GM21576 (cell line): ENCODE results near the gene ITPRID2.
A peak's percentile ranks its signal among the peaks of the same experiment; 100 is the strongest.
"Not testable (repeated sequence)": the region's sequence is repeated elsewhere in the genome, so short reads cannot be mapped to it uniquely, and the experiment has no call there.

Experiments used
- ATAC-seq: cut with Tn5 transposase; IDR thresholded peaks from one replicate; pipeline ENCODE4 v1.9.1; 2021; ENCODE audit warnings: mild to moderate bottlenecking, moderate library complexity; ENCODE audit not compliant: unreplicated experiment

Gene ITPRID2

DNA sequence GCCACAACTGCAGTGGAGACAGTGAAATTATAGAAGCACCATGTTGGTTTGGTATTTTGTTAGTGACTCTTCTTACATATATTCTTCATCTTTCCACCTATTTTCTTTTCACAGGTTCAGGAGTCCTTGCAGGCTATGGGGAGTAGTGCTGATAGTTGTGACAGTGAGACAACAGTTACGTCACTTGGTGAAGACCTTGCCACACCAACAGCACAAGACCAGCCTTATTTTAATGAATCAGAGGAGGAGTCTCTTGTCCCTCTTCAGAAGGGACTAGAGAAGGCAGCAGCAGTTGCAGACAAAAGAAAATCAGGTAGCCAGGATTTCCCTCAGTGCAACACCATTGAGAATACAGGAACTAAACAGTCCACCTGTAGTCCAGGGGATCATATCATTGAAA is 23.6 kb downstream of the ITPRID2 start:
- no peak for ATAC-seq

DNA sequence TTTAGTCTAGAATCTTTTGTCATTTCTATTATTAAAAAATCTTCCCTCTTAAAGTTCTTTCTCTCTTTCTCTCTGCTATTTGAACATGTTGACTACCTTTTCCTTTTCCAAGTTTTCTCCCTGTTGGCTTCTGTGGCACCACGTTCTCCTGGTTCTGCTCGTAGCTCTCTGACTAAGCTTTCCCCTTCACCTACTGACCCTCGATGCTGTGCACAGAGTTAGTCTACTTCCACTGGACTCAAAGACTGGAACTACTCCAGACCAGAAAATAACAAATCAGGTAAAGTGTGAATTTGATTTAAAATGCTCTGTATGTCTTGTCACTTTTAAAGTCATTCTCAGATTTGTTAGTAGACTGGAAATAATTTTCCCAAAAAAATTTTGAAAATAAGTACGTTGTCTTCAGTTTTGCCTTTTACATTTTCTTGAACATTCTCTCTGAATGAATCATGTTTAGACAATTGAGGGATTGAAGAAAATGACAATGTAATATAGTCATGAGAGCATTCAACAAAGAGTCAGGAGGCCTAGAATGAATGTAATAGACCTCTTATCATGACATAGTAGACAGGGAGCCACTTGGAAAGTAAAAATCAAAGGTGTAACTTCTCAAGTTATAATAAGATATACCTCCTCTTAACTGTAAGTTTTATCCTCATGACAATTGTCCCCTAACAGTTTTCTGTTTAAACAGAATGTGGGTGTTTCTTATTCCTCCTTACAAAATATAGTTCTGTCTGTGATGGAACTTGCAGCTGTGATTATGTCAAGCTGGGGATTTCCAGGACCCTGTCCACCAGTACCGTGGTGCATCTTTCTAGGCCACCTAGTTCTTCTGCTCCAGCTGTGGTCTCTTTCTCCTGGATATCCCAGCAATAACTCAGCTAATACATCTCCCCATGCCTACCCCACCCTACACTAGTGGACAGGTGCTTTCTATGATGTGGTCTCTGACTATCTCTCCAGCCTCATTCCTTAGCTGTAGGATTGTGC is 25.5 kb downstream of the ITPRID2 start:
- no peak for ATAC-seq

DNA sequence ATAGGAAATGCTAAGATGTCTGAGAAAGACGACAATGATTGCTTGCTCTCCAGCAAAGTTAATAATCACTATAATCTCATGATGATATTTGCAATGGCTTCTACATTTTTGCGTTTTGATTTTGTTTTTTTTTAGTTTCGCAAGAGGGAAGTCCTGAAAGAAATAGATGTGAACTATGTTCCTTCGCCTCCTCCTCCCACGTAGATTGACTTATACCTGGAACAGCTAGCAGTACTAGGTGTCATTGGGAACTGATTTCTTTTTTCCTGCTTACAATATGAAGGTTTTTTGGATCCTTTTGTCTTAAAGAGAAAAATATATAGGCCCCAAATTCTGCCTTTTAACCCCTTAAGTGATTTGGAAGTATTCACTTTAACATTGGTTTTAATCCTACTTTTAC is 26.7 kb downstream of the ITPRID2 start:
- no peak for ATAC-seq

DNA sequence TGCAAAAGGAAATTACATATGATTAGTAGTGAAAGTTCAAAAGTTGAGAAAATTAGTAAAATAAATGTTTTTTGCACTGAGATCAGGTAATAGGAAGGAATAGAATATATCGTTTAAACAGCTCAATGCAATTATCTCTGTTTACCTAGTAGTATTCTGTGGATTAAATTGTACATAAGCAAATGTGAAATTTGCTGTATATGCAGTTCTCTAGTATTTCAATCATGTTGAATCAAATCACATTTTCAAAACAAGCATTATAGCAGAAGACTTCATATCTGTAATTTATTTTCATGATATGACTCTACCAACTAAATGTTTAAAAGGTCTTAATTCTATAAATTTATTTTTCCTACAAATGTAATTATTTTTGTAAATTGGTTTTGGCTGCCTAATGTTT is 31.6 kb downstream of the ITPRID2 start:
- ATAC-seq, result no peak

DNA sequence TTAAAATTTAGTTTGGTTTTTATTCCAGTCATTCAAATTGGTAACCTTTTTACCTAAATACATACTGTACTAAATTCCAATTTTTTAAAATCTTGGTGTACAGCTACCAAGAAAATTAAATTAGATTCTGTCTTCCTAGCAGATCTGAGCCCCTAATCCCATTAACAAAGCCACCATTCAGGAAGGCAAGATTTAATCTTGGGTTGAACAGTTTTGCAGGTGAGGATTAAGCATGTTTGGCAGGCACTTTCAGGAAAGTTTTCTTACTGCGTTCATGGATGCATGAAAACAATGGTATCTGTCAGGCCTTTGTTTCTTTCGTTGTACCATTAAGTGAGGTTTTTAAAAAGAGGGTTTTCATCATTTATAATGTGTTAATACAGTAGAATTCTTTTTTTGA is 32.8 kb downstream of the ITPRID2 start:
- ATAC-seq, result no peak

DNA sequence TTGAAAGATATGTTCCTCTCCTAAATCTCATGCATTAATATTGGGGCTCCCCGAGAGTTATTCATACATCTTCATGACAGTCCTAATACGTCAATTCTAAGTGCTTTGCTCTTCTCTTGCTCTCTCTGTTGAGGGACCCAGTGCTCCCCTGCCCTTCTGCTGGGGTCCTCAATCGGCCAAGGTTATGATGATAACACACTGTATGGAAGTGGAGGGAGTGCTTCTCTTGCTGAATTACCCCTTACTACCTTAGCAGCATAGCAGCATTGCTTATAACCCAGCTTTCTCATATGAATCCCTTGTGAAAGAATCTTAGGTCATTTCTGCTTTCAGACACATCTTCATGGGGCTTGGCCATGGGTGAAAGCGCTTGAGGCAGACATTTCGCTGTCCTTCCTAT is 43.2 kb downstream of the ITPRID2 start:
- ATAC-seq, result no peak

DNA sequence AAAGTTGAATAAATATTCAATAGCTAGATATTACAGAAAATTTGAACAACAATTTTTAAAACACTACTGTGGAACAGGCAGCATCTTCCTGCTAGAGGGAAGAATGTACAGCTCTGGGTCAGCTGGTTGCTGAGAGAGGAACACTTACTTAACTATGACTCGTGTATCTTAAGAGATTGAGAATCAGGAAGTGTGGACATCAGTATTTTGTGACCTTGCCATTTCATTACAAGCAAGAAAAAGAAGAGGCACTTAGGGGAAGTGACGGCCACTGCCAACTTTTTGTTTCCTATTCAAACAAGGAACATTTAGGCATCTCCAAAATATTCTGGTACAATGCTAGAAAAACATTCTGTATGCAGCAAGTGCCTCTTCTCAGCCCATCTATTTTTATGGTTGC is 45.9 kb downstream of the ITPRID2 start:
- no peak for ATAC-seq

DNA sequence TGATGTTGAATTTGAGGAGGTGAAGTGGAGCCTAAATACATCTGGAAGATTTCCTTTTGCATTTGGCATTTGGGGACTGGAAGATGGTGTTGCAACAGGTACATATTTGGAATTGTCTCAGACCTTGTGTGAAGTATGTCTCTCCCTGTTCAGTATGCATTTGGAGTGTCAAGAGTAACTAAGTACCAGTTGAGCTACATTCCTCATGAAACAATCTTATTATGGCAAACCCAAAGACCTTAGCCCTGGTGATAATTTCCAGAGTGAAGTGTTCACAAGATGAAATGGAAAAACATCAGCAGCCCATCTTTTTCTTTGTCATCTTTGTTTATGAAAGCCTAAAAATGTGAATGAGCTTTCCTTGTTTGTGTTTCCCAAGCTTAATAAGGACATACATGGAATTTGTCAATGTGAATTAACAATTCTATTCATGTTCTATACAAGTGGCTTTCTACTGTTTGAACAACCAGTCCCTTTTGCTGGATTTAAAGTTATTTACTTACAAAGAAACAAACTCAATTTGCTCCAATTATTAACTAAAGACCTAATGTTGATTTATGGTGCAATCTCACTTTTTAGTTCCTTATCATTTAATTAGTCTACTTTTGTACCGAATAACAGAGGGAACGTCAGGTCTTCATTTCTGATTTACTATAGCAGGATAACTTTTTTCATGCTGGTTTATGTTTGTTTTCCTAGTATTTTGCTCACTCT is 52.0 kb downstream of the ITPRID2 start:
- ATAC-seq, result no peak

DNA sequence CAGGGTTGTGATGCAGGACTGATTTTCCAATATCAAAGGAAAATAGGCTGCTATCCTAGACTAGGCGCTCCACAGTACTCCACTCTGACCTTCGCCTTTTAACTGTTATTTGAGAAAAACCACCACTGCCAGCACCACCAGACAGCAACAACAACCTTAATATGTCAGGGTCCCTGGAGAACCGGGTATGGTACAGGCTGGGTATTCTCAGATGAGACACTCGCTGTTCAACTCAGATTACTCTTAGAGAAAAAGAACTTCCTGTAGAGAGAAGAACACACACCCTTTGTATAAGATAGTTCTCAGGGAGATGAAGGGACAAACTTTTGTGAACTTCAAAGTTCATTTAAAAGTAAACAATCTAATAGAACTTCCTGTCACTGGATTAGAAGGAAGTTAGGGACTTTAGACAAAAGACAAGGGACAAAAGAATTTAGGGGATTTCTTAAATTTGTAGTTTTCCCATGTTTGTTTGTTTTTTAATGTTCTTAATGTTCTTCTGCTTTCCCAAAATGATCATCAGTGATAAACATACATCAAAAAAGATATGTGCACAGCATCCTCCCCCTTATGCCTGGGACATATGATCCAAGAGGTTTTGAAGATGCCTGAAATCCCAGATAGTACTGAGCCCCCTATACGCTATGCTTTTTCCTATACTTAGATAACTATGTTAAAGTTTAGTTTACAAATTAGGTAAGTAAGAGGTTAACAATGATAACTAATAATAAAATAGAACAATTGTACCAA is 52.8 kb downstream of the ITPRID2 start:
- ATAC-seq, result no peak

DNA sequence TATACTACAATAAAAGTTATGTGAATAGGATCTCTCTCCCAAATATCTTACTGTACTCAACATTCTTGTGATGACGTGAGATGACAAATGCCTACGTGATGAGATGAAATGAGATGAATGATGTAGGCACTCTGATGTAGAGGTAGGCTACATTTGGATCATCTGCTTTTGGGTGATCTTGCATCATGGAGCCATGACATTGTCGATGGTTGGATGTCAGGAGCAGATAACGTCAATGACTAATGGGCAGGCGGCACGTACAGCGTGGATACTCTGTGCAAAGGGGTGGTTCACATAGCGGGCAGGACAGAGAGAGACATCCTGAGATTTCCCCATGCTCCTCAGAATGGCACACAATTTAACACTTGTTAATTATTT is 53.4 kb downstream of the ITPRID2 start:
- no peak for ATAC-seq

DNA sequence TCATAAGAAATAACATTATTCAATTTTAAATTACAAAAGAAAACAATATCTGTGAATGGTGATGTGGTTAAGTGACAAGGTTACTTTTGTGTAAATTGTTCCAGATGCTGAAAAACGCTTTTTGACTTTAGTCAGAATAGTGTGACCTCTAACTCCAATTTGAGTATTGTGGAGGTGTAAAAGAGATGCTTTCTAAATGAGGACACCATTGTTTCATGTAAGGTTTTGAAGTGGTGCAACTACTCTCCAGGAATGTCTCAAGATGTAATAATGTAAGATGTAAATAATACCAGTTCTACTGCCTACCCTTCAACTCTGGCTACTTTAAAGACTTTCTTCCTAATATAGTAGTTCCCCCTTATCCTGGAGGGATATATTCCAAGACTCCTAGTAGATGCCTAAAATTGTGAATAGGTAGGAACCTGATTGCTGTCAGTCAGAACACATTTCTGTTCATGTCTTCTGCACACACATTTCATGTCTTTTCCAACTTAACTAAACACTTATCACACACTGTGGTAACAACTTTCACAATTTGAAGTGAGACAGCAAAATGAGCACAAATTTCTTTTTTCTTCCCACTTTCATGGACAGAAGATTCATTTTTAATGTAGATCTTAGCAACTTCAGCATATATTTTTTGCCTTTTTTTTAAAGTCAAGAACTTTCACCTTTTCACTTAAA is 55.1 kb downstream of the ITPRID2 start:
- no peak for ATAC-seq

DNA sequence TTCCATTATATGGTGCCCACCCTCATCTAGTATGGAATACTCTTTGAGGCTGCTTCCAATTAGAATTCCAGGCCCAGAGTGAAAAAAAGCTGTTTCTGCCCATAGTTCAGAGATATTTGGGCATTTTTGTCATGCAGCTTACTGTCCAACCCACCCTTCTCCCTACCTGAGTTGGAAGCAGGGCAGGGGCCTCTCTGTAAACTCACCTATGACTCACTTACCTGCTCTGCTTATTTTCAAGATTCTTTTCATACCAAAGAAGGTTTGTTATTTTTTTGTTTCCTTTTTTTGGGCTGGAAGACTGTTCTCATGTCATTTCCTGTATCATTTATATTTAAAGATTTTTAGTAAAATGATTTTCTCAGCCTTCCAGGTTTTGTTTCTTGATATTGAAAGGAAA is 55.7 kb downstream of the ITPRID2 start:
- ATAC-seq, result no peak

DNA sequence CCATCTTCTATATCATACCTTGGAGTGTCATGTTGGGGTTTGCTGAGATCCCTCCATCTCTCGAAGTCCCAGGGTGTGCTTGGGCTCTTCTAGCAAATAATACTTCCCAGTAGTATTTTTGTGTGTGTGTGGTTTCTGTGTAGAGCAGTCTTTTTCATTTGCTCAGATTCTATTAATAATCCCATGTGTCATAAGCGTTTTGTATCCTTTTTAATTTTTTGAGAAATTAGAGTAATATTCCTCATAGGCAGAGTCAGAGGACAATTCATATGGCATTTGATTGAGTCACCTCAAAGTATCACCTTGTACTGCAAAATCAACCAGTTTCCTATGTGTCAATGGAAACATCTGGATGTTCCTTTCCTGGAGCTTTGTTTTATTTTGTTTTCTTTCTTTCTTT is 56.7 kb downstream of the ITPRID2 start:
- ATAC-seq, result no peak

DNA sequence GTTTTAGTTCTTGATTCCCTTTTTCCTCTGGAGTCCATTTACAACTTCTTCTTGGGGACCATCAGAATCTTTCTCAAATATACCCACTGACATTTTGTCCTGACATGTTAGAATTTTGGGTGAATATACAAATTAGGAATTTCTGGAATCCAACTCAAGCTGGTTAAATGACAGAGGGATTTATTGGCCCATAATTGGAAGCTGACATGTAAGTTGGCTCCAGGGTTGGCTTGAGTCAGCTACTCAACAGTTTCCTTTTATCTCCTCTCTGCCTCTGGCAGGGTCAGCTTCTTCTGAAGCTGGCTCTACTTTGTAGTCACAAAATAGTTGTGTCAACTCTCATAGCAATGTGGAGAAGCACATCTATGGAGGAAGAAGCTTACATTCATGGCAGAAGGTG is 57.5 kb downstream of the ITPRID2 start:
- ATAC-seq, result no peak

DNA sequence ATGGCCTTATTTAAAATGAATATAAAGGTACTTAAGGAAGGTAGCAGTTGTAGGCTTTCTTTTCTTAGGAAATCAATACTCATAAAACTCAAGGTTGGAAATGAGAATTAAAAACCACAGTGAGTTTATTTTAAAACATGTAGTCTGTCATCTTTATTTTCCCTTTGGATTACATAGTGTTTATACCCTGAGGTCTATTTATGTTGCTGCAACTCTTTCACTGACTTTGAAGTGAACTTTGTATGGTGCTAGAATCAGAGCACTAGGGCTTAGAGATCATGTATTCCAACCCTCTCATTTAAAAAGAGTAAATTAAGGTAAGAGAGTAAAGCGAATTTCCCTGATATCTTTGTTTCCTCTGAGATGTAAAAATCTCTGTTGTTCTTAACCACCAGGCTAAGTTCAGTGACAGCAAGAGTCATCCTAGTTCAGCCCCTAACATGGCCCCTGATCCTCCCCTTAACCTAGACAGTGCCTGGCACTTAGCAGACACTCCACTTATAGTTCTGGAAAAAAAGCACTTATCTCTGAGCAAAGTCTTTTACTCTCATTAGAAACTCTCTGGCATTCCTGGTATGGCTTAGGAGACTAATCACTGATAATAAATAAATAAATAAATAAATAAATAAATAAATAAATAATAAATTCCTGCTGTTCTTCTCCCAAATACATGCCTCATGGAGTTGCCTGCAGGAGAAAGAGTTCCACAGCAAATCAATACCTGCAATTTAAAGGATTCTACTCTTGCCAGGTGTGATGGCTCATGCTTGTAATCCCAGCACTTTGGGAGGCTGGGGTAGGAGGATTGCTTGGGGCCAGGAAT is 61.1 kb downstream of the ITPRID2 start:
- ATAC-seq, result no peak

DNA sequence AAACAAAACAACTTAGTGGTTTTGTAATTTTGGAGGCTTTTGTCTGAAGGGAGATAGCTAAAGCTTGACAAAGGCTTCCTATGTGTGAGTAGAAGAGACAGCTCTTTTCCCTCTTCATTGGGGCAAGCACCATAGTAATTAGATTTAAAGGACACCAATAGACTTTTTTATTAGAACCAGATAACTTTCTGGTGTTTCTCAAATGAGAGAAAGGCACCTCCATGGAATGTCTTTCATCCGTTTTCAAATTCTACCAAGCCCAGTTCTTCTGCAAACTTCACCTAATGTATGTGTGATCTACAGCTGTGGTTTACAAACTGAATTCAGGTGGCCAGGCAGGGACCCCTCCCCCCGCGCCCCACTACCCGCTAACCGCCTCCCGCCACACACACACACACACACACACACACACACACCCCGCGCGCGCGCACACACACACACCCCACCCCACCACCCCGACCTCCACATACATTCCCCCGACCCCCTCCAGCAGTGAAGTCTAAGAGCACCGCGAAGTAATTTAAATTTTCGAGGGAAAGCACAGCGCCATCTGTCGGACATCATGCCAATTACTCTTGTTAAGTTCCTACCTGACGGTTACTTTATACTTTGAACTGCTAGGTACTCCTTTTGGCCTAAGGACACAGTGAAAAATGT is 62.5 kb downstream of the ITPRID2 start:
- peak; percentile 80 for ATAC-seq

DNA sequence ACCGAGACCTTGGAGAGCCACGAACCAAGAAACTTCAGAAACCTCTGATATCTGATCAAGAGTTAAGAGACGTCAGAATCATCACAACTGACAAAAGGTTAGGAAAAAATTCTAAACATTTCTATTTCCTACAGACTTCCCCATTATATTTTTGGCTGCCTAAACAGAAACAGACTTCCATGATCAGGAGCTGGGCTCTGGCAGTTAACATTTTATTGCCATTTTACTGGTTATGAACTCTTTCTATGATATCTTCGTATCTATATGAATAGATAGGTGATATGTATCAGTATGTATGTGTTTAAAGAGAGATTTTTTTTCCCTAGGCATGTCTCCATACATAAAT is 63.0 kb downstream of the ITPRID2 start:
- no peak for ATAC-seq

DNA sequence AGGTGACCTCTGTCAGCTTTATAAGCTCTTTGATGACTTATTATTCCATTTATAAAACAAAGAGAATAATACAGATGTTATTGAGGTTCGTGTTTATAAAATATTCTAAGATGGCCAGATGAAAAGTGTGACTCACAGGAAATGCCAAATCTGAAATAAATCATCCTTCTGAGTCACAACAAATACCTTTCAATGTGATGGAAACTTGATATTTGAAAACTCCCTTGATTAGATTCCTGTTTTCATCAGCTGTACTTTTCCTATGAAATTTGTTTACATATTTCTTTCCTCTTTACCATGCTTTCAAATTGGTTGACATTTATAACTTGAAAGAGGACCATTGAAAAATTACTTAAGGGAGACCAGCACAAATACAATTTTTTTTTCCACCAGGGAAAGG is 63.5 kb downstream of the ITPRID2 start:
- ATAC-seq, result no peak

DNA sequence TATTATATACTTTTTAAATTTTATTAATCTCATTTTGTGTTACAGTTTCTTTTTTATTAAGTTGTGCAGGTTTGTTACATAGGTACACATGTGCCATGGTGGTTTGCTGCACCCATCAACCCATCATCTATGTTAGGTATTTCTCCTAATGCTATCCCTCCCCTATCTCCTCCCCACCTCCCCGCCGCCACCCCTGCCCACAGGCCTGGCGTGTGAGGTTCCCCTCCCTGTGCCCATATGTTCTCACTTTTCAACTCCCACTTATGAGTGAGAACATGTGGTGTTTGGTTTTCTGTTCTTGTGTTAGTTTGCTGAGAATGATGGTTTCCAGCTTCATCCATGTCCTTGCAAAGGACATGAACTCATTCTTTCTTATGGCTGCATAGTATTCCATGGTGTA is 64.3 kb downstream of the ITPRID2 start:
- ATAC-seq, result not testable (repeated sequence)

DNA sequence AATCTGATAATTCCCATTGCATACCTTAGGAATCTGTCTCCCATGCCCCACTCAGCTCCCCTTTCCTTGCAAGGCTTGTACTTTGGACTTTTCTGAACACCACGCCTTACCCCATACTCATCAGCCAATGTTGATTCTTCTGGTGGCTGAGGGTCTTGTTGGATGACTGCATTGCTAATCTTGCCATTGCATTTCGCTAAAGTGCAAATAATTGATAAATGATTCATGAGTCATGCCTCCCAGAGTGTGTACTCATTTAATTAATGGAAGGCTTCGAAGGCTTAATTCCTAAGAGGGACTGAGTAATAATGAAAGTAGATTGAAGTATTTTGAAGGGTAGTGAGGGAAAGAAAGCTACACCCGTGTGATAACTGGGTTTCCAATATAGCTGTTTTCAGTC is 66.1 kb downstream of the ITPRID2 start:
- no peak for ATAC-seq
